ENCODE results near the gene MARCO. TPM values are rescaled to one million over a fixed set of nuclear protein-coding genes. Genes with fewer than 3 reads are reported as not detected.

MARCO gene
- total and polyA plus RNA-seq, 4 donors, result 21.8 to 113 (median 61.6) TPM

- H3K9ac ChIP-seq (ENCODE audit: low read depth in 1 of 2, low read length in 2 of 2), result no peak overlapping the region
- H3K27me3 ChIP-seq (ENCODE audit: control insufficient read depth in 4 of 4, insufficient read depth in 4 of 4, low read length in 3 of 4), result no peaks in the 10 kb centered on the region
- no peaks in the 10 kb centered on the region for H3K36me3 ChIP-seq (ENCODE audit: control insufficient read depth in 4 of 4, insufficient read depth in 3 of 4, low read depth in 1 of 4, low read length in 3 of 4)
- no peak for TF ChIP-seq RAD21 (IDR thresholded peaks at IDR 0.05)
- TF ChIP-seq SP1 (IDR thresholded peaks at IDR 0.05), result no peak
- no peak for TF ChIP-seq YY1 (IDR thresholded peaks at IDR 0.05)
- H3K27ac ChIP-seq (ENCODE audit: low read depth in 1 of 2, low read length in 2 of 2), result no peak overlapping the region
- no peaks in the 10 kb centered on the region for H3K9me3 ChIP-seq (ENCODE audit: control insufficient read depth in 4 of 4, low read length in 3 of 4)
- H3K4me1 ChIP-seq (ENCODE audit: control insufficient read depth in 4 of 4, insufficient read depth in 4 of 4, low read length in 3 of 4), result no peaks in the 10 kb centered on the region
- WGBS, result 60% methylated on average over 1 of the region's 1 CpG
- H3K4me3 ChIP-seq (ENCODE audit: low read depth in 1 of 3, low read length in 3 of 3), result no peak overlapping the region
- DNase-seq (ENCODE audit: low spot score), result no peak
These were observed 16.0 kb upstream of the MARCO start for GRCh38 chr2:118925981-118926380.

- no peaks in the 10 kb centered on the region for H3K36me3 ChIP-seq (ENCODE audit: control insufficient read depth in 4 of 4, insufficient read depth in 3 of 4, low read depth in 1 of 4, low read length in 3 of 4)
- H3K4me3 ChIP-seq (ENCODE audit: low read depth in 1 of 3, low read length in 3 of 3), result no peak overlapping the region
- no peak for TF ChIP-seq RAD21 (IDR thresholded peaks at IDR 0.05)
- TF ChIP-seq CTCF (IDR thresholded peaks at IDR 0.05; ENCODE audit: low read depth, low read length, missing input control), result no peak
- TF ChIP-seq FOXA1 (IDR thresholded peaks at IDR 0.05), result no peak
- no peak for TF ChIP-seq REST (IDR thresholded peaks at IDR 0.05)
- TF ChIP-seq SP1 (IDR thresholded peaks at IDR 0.05), result no peak
- no peak for TF ChIP-seq RXRA (IDR thresholded peaks at IDR 0.05)
- no peak for TF ChIP-seq NR2F2 (IDR thresholded peaks at IDR 0.05)
- WGBS, result 83% methylated on average over 1 of the region's 1 CpG
- no peak overlapping the region for H3K9ac ChIP-seq (ENCODE audit: low read depth in 1 of 2, low read length in 2 of 2)
- peaks cover 3 to 15% (median 4%) of the 10 kb centered on the region in 4 donors for H3K9me3 ChIP-seq (ENCODE audit: control insufficient read depth in 4 of 4, low read length in 3 of 4)
- DNase-seq (ENCODE audit: low spot score), result no peak
- no peaks in the 10 kb centered on the region for H3K4me1 ChIP-seq (ENCODE audit: control insufficient read depth in 4 of 4, insufficient read depth in 4 of 4, low read length in 3 of 4)
- no peaks in the 10 kb centered on the region for H3K27me3 ChIP-seq (ENCODE audit: control insufficient read depth in 4 of 4, insufficient read depth in 4 of 4, low read length in 3 of 4)
- H3K27ac ChIP-seq (ENCODE audit: low read depth in 1 of 2, low read length in 2 of 2), result no peak overlapping the region
These were observed 12.9 kb upstream of the MARCO start for GRCh38 chr2:118929059-118929458.

- Histone ChIP-seq H3K27ac (ENCODE audit: low read depth in 1 of 2, low read length in 2 of 2) (no peak overlapping the region), H3K9me3 (ENCODE audit: control insufficient read depth in 4 of 4, low read length in 3 of 4) (peaks cover 3 to 15% (median 4%) of the 10 kb centered on the region in 4 donors), H3K27me3 (ENCODE audit: control insufficient read depth in 4 of 4, insufficient read depth in 4 of 4, low read length in 3 of 4) (no peaks in the 10 kb centered on the region), H3K4me1 (ENCODE audit: control insufficient read depth in 4 of 4, insufficient read depth in 4 of 4, low read length in 3 of 4) (no peaks in the 10 kb centered on the region), H3K4me3 (ENCODE audit: low read depth in 1 of 3, low read length in 3 of 3) (peak overlapping the region in 1 of 3 donors; percentile 27), H3K36me3 (ENCODE audit: control insufficient read depth in 4 of 4, insufficient read depth in 3 of 4, low read depth in 1 of 4, low read length in 3 of 4) (no peaks in the 10 kb centered on the region), H3K9ac (ENCODE audit: low read depth in 1 of 2, low read length in 2 of 2) (no peak overlapping the region)
- DNase-seq (ENCODE audit: low spot score), result no peak
- WGBS, result 37% methylated on average over 1 of the region's 1 CpG
- no peak for TF ChIP-seq YY1 (IDR thresholded peaks at IDR 0.05)
- no peak for TF ChIP-seq REST (IDR thresholded peaks at IDR 0.05)
- no peak for TF ChIP-seq MAX (IDR thresholded peaks at IDR 0.05)
- TF ChIP-seq TAF1 (conservative IDR thresholded peaks at IDR 0.05), result no peak
- TF ChIP-seq HNF4G (IDR thresholded peaks at IDR 0.05), result no peak
- TF ChIP-seq NR2F2 (IDR thresholded peaks at IDR 0.05), result no peak
- no peak for TF ChIP-seq HNF4A (conservative IDR thresholded peaks at IDR 0.05)
- no peak for TF ChIP-seq ATF3 (IDR thresholded peaks at IDR 0.05)
- no peak for TF ChIP-seq FOXA2 (IDR thresholded peaks at IDR 0.05)
- TF ChIP-seq ZBTB33 (IDR thresholded peaks at IDR 0.05), result no peak
- TF ChIP-seq JUND (IDR thresholded peaks at IDR 0.05), result no peak
- no peak for TF ChIP-seq FOXA1 (IDR thresholded peaks at IDR 0.05)
- no peak for TF ChIP-seq RXRA (IDR thresholded peaks at IDR 0.05)
- TF ChIP-seq SP1 (IDR thresholded peaks at IDR 0.05), result no peak
These were observed 9.0 kb upstream of the MARCO start for GRCh38 chr2:118932949-118933348.
